ENCODE measurements around the gene B3GLCT. TPM values are rescaled to one million over a fixed set of nuclear protein-coding genes. Genes with fewer than 3 reads are reported as not detected.

B3GLCT gene
- total and polyA plus RNA-seq, 2 donors (not counting 3 experiments of a cell fraction or from before 2014, with no cell fraction given), result 5.2 to 14.6 TPM

DNA sequence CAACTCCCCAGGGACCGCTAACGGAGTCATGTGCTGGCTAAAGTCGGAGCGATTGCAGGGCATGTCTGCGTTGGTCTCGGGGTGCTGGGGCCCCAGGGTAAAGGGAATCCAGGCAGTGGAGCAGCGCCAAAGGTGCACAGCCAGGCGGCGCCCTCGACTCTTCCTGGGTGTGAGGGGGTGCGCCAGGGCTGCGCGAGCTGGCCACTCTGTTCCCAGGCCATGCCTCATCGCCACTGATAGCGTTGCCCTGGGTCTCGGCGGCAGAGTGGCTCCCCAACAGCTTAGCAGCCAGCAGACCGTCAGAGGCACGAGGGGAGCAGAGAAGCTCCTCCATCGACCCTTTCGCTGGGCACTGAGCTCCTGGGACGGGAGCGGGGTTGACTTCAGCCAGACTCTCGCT is 152.7 kb downstream of the B3GLCT start:
- Histone ChIP-seq H3K79me2 (ENCODE audit: control insufficient read depth, insufficient read depth, low read length) (no peaks in the 10 kb centered on the region), H3K4me1 (ENCODE audit: control insufficient read depth, extremely low read depth, insufficient read depth, low read length) (no peaks in the 10 kb centered on the region), H3K4me3 (replicated peaks in 1 of 3; ENCODE audit: insufficient read depth in 1 of 3, low read depth in 1 of 3, low read length in 3 of 3) (no peak overlapping the region), H3K9me1 (replicated peaks; ENCODE audit: control insufficient read depth, extremely low read depth, insufficient read depth, low read length) (no peaks in the 10 kb centered on the region), H4K20me1 (replicated peaks; ENCODE audit: control insufficient read depth, extremely low read depth, insufficient read depth, low read length) (no peaks in the 10 kb centered on the region), H3K9me3 (replicated peaks; ENCODE audit: control insufficient read depth, insufficient read depth, low read length) (no peaks in the 10 kb centered on the region), H3K27me3 (ENCODE audit: control insufficient read depth in 2 of 2, insufficient read depth in 2 of 2, low read length in 2 of 2) (peaks cover 9 to 24% of the 10 kb centered on the region in 2 experiments), H3K9ac (replicated peaks; ENCODE audit: extremely low read depth, insufficient read depth, low read length) (no peak overlapping the region), H3K27ac (ENCODE audit: insufficient read depth, low read depth, low read length) (no peak overlapping the region), H2AFZ (ENCODE audit: low read depth, low read length) (no peak overlapping the region), H3K36me3 (ENCODE audit: control insufficient read depth in 2 of 2, extremely low read depth in 1 of 2, insufficient read depth in 2 of 2, low read length in 2 of 2) (no peaks in the 10 kb centered on the region), H3K4me2 (ENCODE audit: insufficient read depth, low read length) (no peak overlapping the region)
- intact Hi-C loops (cut with micrococcal nuclease), result no loop called here
- ChIA-PET CTCF (interaction anchor here (1.1 to 1.5 kb wide), 3 partner anchors 29 to 389 kb away, joined by 3 to 5 read pairs (median 4); no protein-coding TSS in a partner anchor), POLR2A (no interaction called here)
- no TSS peak for BruUV-seq (replicated peaks)
- dilution Hi-C loops (cut with MboI; ENCODE audit: extremely low pct_ligation_motif_present, low sequenced_read_pairs), result no loop called here
- no peak for DNase-seq (ENCODE audit: low read depth, low spot score)
- no peak for FAIRE-seq
- no peak for TF ChIP-seq MAX (IDR thresholded peaks at IDR 0.05; ENCODE audit: insufficient read depth, insufficient read length)
- no peak for TF ChIP-seq POLR2AphosphoS5 (IDR thresholded peaks at IDR 0.05; ENCODE audit: insufficient read depth, low read depth, low read length)
- no peak for TF ChIP-seq POLR2A (IDR thresholded peaks at IDR 0.05; ENCODE audit: low read depth, low read length)
- no peak for TF ChIP-seq CTCF (IDR thresholded peaks at IDR 0.05; ENCODE audit: extremely low read depth in 1 of 2, insufficient read depth in 1 of 2, low read depth in 1 of 2, low read length in 2 of 2)
- TF ChIP-seq GATA2 (IDR thresholded peaks at IDR 0.05; ENCODE audit: insufficient read depth, insufficient read length, low read depth, low read length), result no peak
- no peak for TF ChIP-seq FOS (IDR thresholded peaks at IDR 0.05; ENCODE audit: borderline replicate concordance, insufficient read depth, low read length)
- no peak for TF ChIP-seq JUN (IDR thresholded peaks at IDR 0.05; ENCODE audit: borderline replicate concordance, insufficient read depth, insufficient read length, low read depth)
- no peak for TF ChIP-seq MYC (IDR thresholded peaks at IDR 0.05; ENCODE audit: low read depth, low read length)
- TF ChIP-seq EZH2 (IDR thresholded peaks at IDR 0.05; ENCODE audit: borderline replicate concordance, low read depth, low read length, severe bottlenecking), result no peak

Data from endothelial cell of umbilical vein (primary cell).